NCI-H2196 treated with DMSO at 0.1 percent for 48 hours (cell line): ENCODE data around the gene CERS1.

Experiments
- DNase-seq: peaks from one replicate; lab custom pipeline; 2025; ENCODE audit not compliant: unreplicated experiment; lab: John Stamatoyannopoulos, UW

CERS1 gene

DNA sequence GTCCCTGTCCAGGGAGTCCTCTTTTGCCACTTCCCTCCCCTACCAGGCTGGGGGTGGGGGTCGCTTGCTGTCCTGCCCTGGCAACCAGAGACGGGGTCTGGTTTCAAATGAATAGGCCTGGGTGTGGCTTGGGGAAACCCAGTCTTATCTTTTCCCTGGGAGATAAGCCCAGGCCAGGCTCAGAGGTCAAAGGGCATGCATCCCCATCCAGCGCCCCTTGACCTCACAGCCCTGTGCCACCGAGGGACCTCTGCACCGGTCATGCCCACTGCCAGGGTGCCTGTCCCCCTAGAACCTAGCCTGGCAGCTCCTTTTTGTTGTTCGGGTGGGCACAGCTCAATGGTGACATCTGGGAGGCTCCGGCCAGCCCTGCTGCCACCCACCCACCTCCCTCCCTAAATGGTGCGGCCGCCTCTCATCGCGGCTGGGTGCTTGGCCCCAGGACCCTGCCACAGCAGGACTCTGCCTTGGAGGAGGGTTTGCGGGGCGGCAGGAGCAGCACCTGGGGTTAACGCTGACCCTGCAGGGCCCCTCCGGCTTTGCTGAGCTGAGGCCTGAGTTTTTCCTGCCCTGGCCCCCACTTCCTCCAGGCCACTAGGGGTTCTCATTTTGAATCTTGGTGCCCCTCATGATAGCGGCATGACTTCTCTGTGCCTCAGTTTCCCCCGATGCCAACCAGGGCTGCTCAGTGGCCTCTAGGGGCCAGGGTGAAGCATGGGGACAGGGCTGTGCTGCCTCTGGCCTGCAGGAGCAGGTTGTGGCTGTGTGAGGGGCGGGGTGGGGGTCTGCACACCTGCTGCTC, 2.9 kb upstream of the CERS1 start:
- no peak for DNase-seq

DNA sequence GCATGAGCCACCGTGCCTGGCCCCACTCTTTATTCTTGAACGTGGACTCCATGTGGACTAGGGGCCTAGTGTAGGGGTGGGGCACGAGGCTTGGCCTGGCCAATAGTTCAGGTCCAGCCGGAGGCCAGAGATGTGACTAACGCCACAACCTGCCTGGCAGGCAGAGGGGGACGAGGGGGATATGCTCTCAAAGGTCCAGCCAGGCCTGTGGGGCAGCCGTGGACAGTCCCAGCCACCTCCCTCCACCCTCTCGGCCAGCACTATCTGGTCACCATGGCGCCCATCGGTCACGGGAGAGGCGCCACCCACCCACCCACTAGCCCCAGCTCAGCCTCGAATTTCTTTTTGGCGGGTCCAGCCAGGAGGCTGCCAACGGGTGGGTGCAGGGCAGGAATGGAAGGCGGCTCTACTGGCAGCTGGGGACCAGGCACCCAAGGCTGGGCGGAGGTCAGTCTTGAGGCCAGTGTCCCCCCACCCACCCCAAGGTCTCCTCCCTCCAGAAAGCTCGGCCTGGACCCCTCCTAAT, 2.2 kb upstream of the CERS1 start:
- DNase-seq = peak; percentile 23

DNA sequence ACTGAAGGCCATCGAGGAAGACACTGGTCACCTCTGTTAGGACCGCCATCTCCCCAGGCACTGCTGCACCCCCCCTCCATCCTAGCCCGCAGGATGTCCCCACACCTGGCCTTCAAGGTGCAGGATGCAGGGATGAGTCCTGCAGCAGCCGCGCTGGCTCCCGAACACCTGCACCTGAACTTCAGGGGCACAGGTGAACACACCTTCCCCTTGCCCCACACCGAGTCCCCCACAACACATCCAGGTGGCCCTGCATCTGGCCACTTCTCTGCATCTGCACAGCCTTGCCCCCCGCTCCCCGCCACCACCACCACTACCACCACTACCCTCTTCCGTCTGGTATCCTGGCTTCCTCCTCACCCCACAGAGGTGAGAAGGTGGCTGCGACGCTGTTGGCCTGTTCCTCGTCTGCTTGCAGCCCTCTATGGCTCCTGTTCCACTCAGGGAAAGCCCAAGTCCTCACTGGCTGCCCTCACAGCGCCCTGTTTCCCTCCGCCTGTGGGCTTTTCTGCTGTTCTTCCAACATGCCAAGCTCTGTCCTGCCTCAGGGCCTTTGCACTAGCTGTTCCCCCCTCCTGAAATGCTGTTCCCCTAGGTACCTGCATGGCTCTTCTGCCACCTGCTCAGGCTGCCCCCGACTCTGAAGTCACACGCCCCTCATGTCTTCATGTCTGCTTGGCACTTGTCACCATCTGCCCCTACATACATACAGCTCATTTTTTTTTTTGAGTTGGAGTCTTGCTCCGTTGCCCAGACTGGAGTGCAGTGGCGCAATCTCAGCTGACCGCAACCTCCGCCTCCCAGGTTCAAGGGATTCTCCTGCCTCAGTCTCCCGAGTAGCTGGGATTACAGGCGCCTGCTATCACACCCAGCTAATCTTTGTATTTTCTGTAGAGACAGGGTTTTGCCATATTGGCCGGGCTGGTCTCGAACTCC, 1.4 kb upstream of the CERS1 start:
- DNase-seq = no peak

DNA sequence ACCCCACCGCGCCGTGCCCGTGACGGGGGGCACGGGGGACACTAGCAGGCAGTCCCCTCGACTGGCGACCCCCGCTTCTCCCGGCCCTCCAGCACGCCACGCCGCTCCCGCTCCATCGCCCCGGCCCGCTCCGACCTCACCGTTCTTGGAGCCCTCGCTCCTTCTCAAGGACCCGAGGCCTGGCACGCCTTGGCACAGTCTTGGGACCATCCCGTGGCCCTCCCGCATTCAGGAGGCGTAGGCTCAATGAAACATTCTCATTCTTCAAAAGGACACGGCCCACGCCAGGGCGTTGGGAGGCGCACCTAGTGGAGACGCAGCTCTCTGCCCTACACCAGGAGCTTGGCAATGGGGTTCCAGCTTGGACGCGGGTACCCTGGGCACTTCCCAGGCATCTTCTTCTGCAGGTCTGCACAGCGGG, 473 bp upstream of the CERS1 start:
- no peak for DNase-seq

DNA sequence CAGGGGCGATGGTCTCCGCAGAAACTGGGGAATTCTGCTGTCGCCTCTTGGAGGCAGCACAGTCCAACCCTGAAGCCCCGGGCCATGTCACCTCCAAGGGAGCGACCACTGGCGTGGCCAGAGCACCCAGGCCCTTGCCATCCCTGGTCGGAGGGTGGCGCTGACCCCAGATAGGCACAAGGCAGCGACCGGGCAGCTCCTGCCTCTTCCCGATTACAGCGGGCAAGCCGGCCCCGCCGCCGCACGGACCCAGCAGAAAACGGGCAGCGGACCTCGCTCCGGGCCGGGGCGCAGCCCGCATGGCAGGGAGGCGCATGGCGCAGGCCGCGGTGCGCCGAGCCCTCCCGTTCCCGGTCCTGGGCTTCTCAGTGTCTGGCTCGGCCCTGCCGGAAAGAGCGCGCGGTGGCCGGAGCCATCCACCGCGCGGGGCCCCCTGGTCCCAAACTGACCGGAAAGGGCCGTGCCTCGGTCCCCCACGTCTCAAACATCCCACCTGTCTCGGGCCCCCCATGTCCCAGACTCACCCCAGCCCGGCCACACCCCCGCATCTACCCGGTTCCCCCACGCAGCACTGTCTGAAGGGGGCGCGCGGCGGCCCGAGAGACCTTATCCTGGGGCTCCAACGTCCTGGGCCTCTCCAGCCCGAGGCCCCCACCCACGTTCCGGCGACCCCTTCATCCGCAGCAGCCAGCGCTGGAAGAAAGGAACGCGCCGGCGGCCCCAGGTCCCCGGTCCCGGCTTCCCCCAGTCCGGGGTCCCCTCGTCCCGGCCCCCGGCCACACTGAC, 727 bp downstream of the CERS1 start:
- peak; percentile 42 for DNase-seq

DNA sequence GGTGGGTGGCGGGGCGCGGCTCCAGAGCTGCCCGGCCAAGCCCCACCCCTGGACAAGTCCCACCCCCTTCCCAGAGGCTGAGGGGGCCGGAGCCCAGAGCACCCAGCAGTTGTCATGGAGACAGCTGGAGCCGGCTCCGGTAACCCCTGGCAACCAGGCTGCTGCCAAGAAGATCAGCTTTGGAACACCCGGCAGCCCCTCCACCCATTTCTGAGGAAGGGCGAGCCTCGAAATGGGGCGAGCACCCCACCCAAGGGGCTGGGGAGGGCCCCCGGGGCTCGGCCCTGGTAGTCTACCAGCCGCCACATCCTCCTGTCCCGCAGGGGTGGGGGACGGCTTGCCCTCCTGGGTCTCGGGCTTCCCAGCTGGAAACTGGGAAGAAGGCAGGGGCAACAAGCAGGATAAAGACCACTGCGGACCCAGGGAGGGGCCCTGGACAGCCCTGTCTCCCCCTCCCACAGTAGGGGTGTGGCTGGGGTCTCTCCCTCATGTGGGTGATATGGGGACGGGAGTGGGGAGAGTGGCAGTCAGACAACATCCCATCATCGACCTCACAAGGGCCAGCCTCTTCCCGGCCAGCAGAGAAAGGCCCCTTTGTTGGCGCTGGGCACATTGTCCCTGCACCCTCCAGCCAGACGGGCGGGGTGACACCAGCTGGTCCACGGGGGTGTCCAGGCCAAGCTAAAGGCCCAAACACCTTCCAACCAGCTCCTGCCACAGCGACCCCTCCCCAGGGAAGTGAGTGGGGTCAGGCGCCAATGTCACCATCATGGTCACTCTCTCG, 1.5 kb downstream of the CERS1 start:
- peak; percentile 51 for DNase-seq

DNA sequence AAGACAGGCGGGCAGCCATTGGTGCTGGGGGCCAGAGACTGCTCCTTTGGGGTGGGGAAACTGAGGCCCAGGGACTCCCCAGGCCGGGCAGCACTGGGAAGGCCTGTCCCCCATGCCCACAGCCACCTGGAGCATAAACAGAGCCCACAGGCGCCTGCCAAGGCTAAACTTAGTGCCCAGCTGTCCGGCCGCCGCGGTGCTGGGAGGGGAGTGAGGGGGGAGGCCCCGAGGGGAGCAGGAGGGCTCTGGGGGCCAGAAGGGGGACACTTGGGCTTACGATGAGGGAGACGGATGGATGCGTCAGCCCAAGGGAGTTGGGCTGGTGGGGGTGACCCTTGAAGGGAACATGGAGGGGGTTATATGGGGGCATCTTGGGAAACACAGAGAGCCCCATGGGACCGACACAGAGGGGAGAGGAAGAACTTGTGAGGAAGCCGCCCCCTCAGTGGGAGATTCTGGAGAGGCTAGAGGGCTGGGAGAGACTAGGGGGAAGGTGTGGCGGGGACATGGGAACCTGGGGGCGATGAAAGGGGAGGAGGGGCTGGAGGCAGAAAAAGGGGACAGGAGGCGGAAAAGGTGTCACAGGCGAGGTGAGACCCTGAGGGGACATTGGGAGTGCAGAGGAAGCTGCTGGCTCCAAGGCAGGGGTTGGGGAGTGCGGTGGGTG, 2.2 kb downstream of the CERS1 start:
- DNase-seq = no peak

DNA sequence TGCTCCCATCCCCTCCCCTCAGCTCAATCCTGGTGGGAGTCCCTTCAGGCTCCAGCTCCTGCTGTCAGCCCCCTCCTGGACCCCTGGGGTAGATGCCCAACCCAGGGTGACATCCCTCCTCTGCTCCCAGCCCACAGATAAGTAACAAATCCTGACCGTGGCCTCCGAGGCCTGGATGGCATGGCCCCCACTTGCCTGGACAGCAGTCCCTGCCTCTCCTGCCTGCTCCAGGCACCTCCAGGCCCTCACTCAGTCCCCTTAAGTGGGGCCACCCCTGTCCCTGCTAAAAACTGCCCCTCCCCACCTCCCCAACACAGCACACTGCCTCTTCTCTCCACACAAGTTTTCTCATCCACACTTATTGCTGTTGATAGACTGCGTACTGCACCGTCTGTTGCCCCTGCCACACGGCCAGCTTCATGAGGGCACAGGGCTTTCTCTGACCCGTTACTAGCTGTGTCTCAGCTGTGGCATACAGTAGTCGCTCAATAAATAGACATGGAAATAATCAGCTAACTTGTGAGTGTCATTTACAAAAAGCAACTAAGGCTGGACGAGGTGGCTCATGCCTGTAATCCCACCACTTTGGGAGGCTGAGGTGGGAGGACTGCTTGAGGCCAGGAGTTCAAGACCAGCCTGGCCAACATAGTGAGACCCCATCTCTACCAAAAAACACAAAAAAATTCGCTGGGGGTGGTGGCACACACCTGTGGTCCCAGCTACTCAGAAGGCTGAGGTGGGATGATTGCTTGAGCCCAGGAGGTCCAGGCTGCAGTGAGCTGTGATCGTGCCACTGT, 5.8 kb downstream of the CERS1 start:
- DNase-seq = no peak

DNA sequence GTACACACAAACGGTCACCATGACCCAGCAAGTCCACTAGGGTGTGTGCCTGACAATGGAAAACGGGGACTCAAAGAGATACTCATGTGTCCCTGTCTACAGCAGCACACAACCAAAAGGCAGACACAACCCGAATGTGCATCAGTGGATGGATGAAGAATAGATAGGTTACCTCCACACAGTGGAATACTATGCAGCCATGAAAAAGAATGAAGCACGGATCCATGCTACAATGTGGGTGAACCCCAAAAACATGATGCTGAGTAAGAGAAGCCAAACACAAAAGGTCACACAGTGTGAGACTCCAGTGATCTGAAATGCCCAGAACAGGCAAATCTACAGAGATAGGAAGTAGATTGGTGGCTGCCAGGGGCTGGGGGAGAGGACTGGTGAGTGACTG, 9.0 kb downstream of the CERS1 start:
- no peak for DNase-seq

DNA sequence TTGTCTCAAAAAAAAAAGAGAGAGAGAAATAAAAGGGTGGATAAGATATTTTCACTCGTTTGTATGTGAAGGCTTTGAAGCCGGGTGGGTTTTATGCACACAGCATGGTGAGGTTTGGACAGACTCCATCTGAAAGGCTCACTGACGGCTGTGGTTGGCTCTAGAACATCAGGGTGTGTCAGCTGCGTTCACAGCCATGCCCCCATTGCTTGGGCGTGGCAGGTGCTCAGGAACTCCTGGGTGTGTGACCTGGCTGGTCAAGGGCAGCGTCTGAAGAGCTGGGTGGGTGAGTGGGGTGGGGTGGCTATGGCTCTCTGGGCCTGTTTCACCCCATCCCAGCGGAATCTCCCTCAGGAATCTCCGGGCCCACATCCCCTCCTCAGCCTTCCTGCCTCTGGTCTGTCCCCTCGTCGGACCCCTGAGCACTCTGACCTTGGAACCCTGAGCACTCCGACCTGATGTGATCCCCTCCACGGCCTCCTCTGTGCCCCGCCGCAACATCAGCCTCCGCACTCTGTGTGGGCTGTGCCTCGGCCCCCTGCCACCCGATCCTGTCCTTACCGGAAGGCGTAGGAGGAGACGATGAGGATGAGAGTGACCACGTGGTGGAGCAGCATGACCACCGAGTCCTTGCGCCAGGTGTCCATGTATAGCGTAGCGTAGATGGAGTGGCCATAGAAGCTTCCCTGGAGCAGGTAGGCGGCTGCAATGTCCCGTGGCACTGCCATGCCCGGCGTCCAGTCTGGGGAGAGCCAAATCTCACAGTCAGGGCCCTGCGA, 12.2 kb downstream of the CERS1 start:
- no peak for DNase-seq

DNA sequence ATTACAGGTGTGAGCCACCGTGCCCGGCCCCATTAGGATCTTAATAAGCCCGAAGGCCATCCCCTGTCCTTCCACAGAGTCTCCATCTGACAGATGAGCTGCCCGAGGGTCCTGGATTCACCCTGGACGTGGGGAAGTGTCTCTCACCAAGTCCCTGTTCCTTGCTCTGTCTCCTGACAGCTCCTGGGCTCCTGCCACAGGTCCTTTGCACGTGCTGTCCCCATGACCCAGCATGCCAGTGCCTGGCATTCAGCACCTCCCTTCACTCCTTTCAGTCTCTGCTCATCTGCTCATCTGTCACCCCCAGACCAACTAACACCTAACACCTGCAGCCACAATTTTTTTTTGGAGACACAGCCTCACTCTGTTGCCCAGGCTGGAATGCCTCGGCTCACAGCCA, 14.5 kb downstream of the CERS1 start:
- no peak for DNase-seq

DNA sequence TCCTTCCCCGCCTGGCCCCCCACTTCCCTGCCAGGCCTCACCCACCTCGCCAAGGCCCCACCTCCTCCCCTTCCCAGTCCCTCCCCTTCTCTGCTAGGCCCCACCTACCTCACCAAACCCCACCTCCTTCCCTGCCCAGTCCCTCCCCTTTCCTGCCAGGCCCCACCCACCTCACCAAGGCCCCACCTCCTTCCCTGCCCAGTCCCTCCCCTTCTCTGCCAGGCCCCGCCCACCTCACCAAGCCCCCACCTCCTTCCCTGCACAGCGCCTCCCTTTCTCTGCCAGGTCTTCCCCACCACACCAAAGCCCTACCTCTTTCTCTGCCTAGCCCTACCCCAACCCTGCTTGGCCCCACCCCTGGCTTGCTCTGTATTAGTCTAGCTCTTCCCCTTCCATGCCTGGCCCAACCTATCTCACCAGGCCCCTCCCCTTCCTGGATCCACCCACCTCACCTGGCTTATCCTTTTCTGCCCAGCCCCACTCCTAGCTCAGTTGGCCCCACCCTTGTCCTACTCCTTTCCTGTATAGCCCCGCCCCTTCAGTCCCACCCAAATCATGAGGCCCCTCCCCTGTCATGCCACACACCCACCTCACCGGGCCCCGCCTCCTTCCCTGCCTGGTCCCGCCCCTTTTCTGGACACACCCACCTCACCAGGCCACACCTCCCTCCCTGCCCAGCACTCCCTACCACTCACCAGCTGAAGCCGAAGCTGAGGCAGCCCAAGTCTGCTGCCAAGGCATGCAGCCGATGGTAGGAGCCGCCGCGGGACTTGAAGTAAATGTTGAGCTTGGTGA, 16.2 kb downstream of the CERS1 start:
- peak; percentile 26 for DNase-seq

DNA sequence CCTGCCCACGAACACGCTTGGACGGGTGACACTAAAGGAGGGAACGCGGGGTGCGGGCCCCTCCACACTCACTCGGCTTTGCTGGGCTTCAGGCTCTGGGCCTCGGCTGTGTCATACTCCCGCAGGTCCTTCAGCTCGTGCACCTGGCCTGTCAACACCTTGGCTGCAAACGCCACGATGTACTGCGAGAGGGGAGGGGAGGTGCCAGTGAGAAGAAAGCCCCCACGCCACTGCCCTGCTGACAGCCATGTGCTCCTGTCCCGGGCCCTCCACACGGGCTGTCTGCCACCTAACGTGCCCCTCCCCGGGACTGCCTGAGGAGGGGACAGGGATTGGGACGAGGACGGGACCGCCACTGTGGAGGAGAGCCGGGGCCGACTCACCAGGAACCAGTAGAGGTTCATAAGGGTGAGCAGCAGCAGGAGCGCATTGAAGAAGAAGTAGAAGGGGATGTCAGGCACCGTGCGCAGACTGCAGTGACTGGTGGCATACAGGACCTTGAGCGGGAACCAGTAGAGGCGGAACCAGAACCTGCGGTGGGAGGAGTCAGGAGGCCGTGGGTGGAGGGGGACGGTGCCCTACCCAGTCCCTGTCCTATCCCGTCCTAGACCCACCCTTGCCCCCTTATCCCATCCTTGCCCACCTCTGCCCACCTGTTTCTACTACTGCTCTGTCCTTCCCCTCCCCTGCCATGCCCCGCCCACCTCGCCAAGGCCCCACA, 16.9 kb downstream of the CERS1 start:
- DNase-seq = no peak

DNA sequence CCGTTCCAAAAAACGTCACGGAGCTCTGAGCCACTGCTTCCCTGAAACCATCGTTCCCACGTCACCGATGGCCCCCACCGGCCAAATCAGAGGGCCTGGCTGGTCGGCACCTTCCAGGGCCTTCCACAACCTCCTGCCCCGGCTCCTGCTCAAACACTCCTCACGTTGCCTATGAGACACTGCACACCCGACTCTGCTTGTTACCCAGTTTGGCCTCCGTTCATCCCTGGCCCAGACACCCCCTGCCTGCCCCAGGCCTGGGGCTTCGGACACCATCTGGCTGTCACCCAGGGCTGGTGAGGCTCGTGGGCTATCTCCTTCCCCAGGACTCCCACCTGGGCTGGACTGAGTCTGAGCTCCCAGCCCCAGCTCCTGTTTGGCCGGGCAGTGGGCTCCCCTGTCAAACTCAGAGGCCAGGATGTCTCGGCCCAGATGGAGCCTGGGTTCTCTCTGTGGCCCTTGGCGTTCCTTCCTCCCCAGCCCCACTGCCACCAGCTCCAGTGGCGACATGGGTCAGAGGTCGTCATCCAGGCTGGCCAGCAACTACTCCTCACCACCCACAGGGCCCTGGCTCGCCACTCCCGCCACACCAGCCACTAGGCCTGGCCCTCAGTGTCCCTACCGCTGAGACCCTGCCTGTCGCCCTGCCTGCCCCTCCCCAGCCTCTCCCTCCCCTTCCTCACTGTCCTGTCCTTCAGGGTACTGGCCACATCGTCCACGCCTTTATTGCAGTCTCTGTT, 17.7 kb downstream of the CERS1 start:
- DNase-seq = no peak

DNA sequence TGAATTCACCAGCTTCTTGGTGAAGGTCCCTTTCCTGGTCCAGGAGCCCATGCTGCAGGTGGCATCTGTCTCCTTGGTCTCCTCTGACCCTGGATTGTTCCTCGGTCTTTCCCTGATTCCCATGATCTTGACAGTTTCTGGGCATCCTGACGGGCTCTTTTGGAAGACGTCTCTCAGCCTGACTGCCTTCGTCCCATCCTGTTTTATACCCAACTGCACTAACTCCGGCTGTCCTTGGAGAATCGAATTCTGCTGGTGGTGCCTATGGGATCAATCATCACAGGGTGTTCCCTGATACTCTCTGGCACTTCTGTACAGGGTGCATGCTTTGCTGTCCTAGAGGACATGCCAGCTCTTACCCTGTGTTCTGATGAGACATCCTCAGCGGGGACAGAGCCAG, 19.1 kb downstream of the CERS1 start:
- no peak for DNase-seq

DNA sequence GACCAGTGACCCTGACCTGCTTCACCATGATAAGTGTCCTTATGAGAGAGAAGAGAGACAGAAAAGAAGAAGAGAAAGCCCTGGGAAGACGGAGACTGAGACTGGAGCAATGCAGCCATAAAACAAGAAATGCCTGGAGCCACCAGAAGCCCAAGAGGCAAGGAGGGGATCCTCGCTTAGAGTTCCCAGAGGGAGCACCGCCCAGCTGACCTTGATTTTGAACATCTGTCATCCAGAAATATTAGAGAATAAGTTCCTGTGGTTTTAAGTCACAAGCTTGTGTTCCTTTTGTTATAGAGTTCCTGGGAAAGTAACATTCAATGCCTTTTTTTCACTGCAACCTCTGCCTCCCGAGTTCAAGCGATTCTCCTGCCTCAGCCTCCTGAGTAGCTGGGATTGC, 20.2 kb downstream of the CERS1 start:
- no peak for DNase-seq
